Endothelial cell of umbilical vein (primary cell): ENCODE results near the gene GTPBP10. TPM values are rescaled to one million over a fixed set of nuclear protein-coding genes. Genes with fewer than 3 reads are reported as not detected.

Source experiments
- BruUV-seq: library from RNA; stranded (reverse); fragments of 400-500 nt; replicated peaks from 2 replicates; lab custom pipeline; 2021; lab: Mats Ljungman, UMichigan
- CTCF ChIA-PET: fragments of 300-600, 350-600 bp; sonication (Branson Sonifier 250); formaldehyde crosslinking; loops from one replicate; lab custom pipeline; 2021; ENCODE audit warnings: antibody characterized with exemption, inconsistent platforms; lab: Charles Lee
- POLR2A ChIA-PET: fragments of 300-600, 350-600 bp; sonication (Branson Sonifier 250); formaldehyde crosslinking; loops from one replicate; lab custom pipeline; 2021; ENCODE audit warnings: antibody characterized with exemption, inconsistent platforms; lab: Charles Lee
- DNase-seq: peaks from one replicate; pipeline ENCODE4 v3.0.0-alpha.2; 2011; ENCODE audit warnings: low read depth, low spot score
- FAIRE-seq: peaks from 2 replicates; lab custom pipeline; 2011; peaks lifted over from hg19 to GRCh38; lab: Jason Lieb, UNC
- H2AFZ ChIP-seq: 2 replicates; pipeline ENCODE4 v1.6.0; 2012; ENCODE audit warnings: low read depth, low read length, control low read depth, inconsistent platforms
- H3K27ac ChIP-seq: 2 replicates; pipeline ENCODE4 v1.5.1; 2011; ENCODE audit warnings: low read depth, mild to moderate bottlenecking, control low read depth, low read length, moderate library complexity; ENCODE audit not compliant: insufficient read depth
- H3K27me3 ChIP-seq, 2 experiments: 2 replicates each; pipeline versions ENCODE4 v1.6.0 to v1.6.1; 2011; ENCODE audit warnings: low read length in 2 of 2, mixed read lengths in 1 of 2; ENCODE audit not compliant: control insufficient read depth in 2 of 2, insufficient read depth in 2 of 2
- H3K36me3 ChIP-seq, 2 experiments: 2 replicates in 1 of 2; 3 replicates in 1 of 2; pipeline ENCODE4 v1.5.1; 2011; ENCODE audit warnings: low read length in 2 of 2, mild to moderate bottlenecking in 1 of 2, moderate library complexity in 1 of 2; ENCODE audit not compliant: control insufficient read depth in 2 of 2, insufficient read depth in 2 of 2; ENCODE audit errors: extremely low read depth in 1 of 2
- H3K4me1 ChIP-seq: 3 replicates; pipeline ENCODE4 v1.5.1; 2011; ENCODE audit warnings: mild to moderate bottlenecking, low read length; ENCODE audit not compliant: control insufficient read depth, insufficient read depth; ENCODE audit errors: extremely low read depth
- H3K4me2 ChIP-seq: 2 replicates; pipeline ENCODE4 v1.6.1; 2011; ENCODE audit warnings: low read length, control low read depth, mixed read lengths; ENCODE audit not compliant: insufficient read depth
- H3K4me3 ChIP-seq, 3 experiments: fragments of 200-600 bp in 1 of 3; sonication (generic), shearing (Covaris generic) in 1 of 3; replicated peaks in 1 of 3; 2 replicates each; pipeline ENCODE4 v1.5.1; 2011 to 2016; ENCODE audit warnings: control low read depth in 3 of 3, low read length in 3 of 3, mild to moderate bottlenecking in 2 of 3, inconsistent platforms in 1 of 3, low read depth in 1 of 3, moderate library complexity in 1 of 3; ENCODE audit not compliant: insufficient read depth in 1 of 3
- H3K79me2 ChIP-seq: 2 replicates; pipeline ENCODE4 v1.6.0; 2012; ENCODE audit warnings: low read length, inconsistent platforms; ENCODE audit not compliant: control insufficient read depth, insufficient read depth
- H3K9ac ChIP-seq: replicated peaks from 2 replicates; pipeline ENCODE3; 2011; ENCODE audit warnings: low read length, control low read depth; ENCODE audit not compliant: insufficient read depth; ENCODE audit errors: extremely low read depth
- H3K9me1 ChIP-seq: replicated peaks from 3 replicates; pipeline ENCODE4 v1.6.0; 2011; ENCODE audit warnings: mild to moderate bottlenecking, low read length; ENCODE audit not compliant: control insufficient read depth, insufficient read depth; ENCODE audit errors: extremely low read depth
- H3K9me3 ChIP-seq: replicated peaks from 2 replicates; pipeline ENCODE4 v1.5.1; 2012; ENCODE audit warnings: low read length, inconsistent platforms; ENCODE audit not compliant: control insufficient read depth, insufficient read depth
- H4K20me1 ChIP-seq: replicated peaks from 2 replicates; pipeline ENCODE3; 2011; ENCODE audit warnings: mild to moderate bottlenecking, low read length; ENCODE audit not compliant: control insufficient read depth, insufficient read depth; ENCODE audit errors: extremely low read depth
- EZH2 ChIP-seq: IDR thresholded peaks from 2 replicates; pipeline ENCODE4 v1.6.1; 2012; ENCODE audit warnings: borderline replicate concordance, low read depth, mild to moderate bottlenecking, moderate library complexity, low read length, inconsistent platforms; ENCODE audit not compliant: severe bottlenecking
- FOS ChIP-seq: IDR thresholded peaks from 2 replicates; pipeline ENCODE4 v1.6.1; 2011; ENCODE audit warnings: mild to moderate bottlenecking, low read length, moderate library complexity, borderline replicate concordance; ENCODE audit not compliant: insufficient read depth
- GATA2 ChIP-seq: IDR thresholded peaks from 2 replicates; pipeline ENCODE4 v1.7.0; 2011; ENCODE audit warnings: low read depth, mild to moderate bottlenecking, moderate library complexity, mixed read lengths, low read length; ENCODE audit not compliant: insufficient read length, insufficient read depth
- JUN ChIP-seq: IDR thresholded peaks from 2 replicates; pipeline ENCODE4 v1.6.1; 2011; ENCODE audit warnings: borderline replicate concordance, low read depth; ENCODE audit not compliant: insufficient read length, insufficient read depth
- MAX ChIP-seq: IDR thresholded peaks from 2 replicates; pipeline ENCODE4 v1.6.1; 2011; ENCODE audit not compliant: insufficient read depth, insufficient read length
- MYC ChIP-seq: IDR thresholded peaks from one replicate; pipeline ENCODE4 v1.6.1; 2011; ENCODE audit warnings: mild to moderate bottlenecking, low read depth, low read length
- POLR2A ChIP-seq: IDR thresholded peaks from 2 replicates; pipeline ENCODE4 v1.6.1; 2012; ENCODE audit warnings: low read depth, mild to moderate bottlenecking, control low read depth, low read length
- POLR2AphosphoS5 ChIP-seq: IDR thresholded peaks from 2 replicates; pipeline ENCODE4 v1.6.1; 2012; ENCODE audit warnings: low read depth, mild to moderate bottlenecking, control low read depth, low read length, moderate library complexity; ENCODE audit not compliant: insufficient read depth
- dilution Hi-C: fragments of 300-500 bp; cut with MboI; formaldehyde crosslinking; loops from one replicate; pipeline ENCODE4 v1.15.0; 2019; ENCODE audit warnings: low sequenced_read_pairs; ENCODE audit not compliant: extremely low pct_ligation_motif_present
- intact Hi-C: fragments of 100-400 bp; cut with micrococcal nuclease; formaldehyde crosslinking; loops from one replicate; pipeline ENCODE4 v1.10.0; 2022
- polyA plus RNA-seq, 4 experiments: library from polyadenylated mRNA; depleted of rRNA in 3 of 4; stranded (reverse) in 3 of 4; unstranded in 1 of 4; fragments of >200 nt; gene quantifications; 2 replicates each; pipeline versions ENCODE4 v1.2.1 to v1.2.3, GENCODE V29; 2011 to 2012; ENCODE audit warnings: missing spikeins in 1 of 4
- total RNA-seq: library from RNA; stranded (reverse); gene quantifications from 2 replicates; pipeline ENCODE4 v1.2.3, GENCODE V29; 2021
- TF ChIP-seq, protein P1 (sequence below), 2 donors: IDR thresholded peaks; 1 replicate in 1 of 2; 2 replicates in 1 of 2; pipeline ENCODE4 v1.5.1; 2011; ENCODE audit warnings: low read length in 2 of 2, mild to moderate bottlenecking in 2 of 2, moderate library complexity in 2 of 2, control low read depth in 1 of 2, inconsistent platforms in 1 of 2, low read depth in 1 of 2; ENCODE audit not compliant: insufficient read depth in 1 of 2; ENCODE audit errors: extremely low read depth in 1 of 2

The GTPBP10 gene
- total and polyA plus RNA-seq, 2 donors (not counting 3 experiments of a cell fraction or from before 2014, with no cell fraction given): 3.5 to 16.7 TPM

DNA sequence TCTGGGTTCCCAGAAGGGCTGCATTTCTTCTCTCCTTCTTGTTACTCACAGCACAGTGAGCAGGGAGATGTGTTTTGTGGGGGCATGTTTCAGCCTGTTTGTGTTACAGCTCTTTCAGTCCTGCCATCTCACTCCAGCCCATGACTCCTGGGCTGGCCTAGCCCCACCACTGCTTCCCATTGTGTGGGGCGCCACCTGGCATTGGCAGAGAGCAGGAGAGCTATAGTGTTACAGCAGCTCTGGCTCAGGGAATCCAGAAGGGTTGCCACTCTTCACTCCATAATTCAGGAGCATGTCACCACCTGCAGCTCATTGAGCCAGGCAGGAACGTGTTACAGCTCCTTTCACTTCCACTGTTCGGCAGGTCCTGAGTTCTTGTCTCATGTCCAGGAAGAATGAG, 86.7 kb downstream of the GTPBP10 start:
- POLR2A ChIA-PET: no interaction called here
- dilution Hi-C loops (no loop called here), intact Hi-C loops (no loop called here)

More for the DNA sequence above, 86.7 kb downstream of the GTPBP10 start:
- CTCF ChIA-PET: interaction anchor here (0.6 to 7.8 kb wide), 7 partner anchors 9 to 601 kb away, joined by 3 to 248 read pairs (median 4); no protein-coding TSS in a partner anchor
- Histone ChIP-seq H3K9ac (no peak overlapping the region), H3K9me3 (no peaks in the 10 kb centered on the region), H2AFZ (no peak overlapping the region), H3K4me2 (no peak overlapping the region), H3K27me3 (peaks cover 0 to 4% of the 10 kb centered on the region in 2 experiments), H3K79me2 (no peaks in the 10 kb centered on the region), H3K4me3 (no peak overlapping the region), H3K27ac (no peak overlapping the region), H3K4me1 (no peaks in the 10 kb centered on the region), H3K9me1 (no peaks in the 10 kb centered on the region), H3K36me3 (no peaks in the 10 kb centered on the region), H4K20me1 (no peaks in the 10 kb centered on the region)
- FAIRE-seq (no peak), DNase-seq (no peak)
- BruUV-seq: no TSS peak
- TF ChIP-seq JUN (no peak), POLR2A (no peak), MAX (no peak), EZH2 (no peak), MYC (no peak), GATA2 (no peak), POLR2AphosphoS5 (no peak), FOS (no peak)
- TF ChIP-seq, protein P1, sequence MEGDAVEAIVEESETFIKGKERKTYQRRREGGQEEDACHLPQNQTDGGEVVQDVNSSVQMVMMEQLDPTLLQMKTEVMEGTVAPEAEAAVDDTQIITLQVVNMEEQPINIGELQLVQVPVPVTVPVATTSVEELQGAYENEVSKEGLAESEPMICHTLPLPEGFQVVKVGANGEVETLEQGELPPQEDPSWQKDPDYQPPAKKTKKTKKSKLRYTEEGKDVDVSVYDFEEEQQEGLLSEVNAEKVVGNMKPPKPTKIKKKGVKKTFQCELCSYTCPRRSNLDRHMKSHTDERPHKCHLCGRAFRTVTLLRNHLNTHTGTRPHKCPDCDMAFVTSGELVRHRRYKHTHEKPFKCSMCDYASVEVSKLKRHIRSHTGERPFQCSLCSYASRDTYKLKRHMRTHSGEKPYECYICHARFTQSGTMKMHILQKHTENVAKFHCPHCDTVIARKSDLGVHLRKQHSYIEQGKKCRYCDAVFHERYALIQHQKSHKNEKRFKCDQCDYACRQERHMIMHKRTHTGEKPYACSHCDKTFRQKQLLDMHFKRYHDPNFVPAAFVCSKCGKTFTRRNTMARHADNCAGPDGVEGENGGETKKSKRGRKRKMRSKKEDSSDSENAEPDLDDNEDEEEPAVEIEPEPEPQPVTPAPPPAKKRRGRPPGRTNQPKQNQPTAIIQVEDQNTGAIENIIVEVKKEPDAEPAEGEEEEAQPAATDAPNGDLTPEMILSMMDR (IDR thresholded peaks at IDR 0.05; ENCODE audit: extremely low read depth in 1 of 2, insufficient read depth in 1 of 2, low read depth in 1 of 2, low read length in 2 of 2): no peak

Other genes starting within 250 kb of the GTPBP10 start
- gene STEAP1, start 192.2 kb upstream of the GTPBP10 start, total RNA-seq: 39.1 and 42.7 TPM in 2 replicates
- 23.6 and 35.0 TPM in 2 replicates for gene STEAP1, start 192.2 kb upstream of the GTPBP10 start, polyA plus RNA-seq
- gene STEAP2, start 135.0 kb upstream of the GTPBP10 start, total RNA-seq: 4.2 and 4.6 TPM in 2 replicates
- gene STEAP2, start 135.0 kb upstream of the GTPBP10 start, polyA plus RNA-seq: 3.0 and 4.2 TPM in 2 replicates
- gene CFAP69, start 101.5 kb upstream of the GTPBP10 start, total RNA-seq: 2.9 and 4.4 TPM in 2 replicates
- 0.51 and 0.81 TPM in 2 replicates for gene CFAP69, start 101.5 kb upstream of the GTPBP10 start, polyA plus RNA-seq
- gene FAM237B, start 25.4 kb upstream of the GTPBP10 start, total RNA-seq: not detected in 2 replicates
- not detected in 2 replicates for gene FAM237B, start 25.4 kb upstream of the GTPBP10 start, polyA plus RNA-seq
- gene CLDN12, start 56.7 kb downstream of the GTPBP10 start, total RNA-seq: 6.1 and 8.1 TPM in 2 replicates
- gene CLDN12, start 56.7 kb downstream of the GTPBP10 start, polyA plus RNA-seq: 19.7 and 22.7 TPM in 2 replicates
- not detected in 2 replicates for gene PTTG1IP2, start 122.9 kb downstream of the GTPBP10 start, total RNA-seq
- gene PTTG1IP2, start 122.9 kb downstream of the GTPBP10 start, polyA plus RNA-seq: not detected in 2 replicates
- 34.2 and 41.5 TPM in 2 replicates for gene CDK14, start 249.6 kb downstream of the GTPBP10 start, total RNA-seq
- gene CDK14, start 249.6 kb downstream of the GTPBP10 start, polyA plus RNA-seq: 5.2 and 5.5 TPM in 2 replicates